Stomach (tissue), 4 donors: ENCODE results near the gene GRAMD1B.

ENCODE experiments used
- EP300 ChIP-seq: sonication (generic); formaldehyde crosslinking; IDR thresholded peaks from one replicate; pipeline ENCODE4 v1.6.1; 2017; ENCODE audit warnings: antibody characterized with exemption
- POLR2A ChIP-seq, 4 donors: fragments of 450-650 bp; IDR thresholded peaks; one replicate each; pipeline ENCODE4 v1.6.1; 2016; ENCODE audit warnings: antibody characterized with exemption in 4 of 4, control low read depth in 2 of 4, mild to moderate bottlenecking in 1 of 4, moderate library complexity in 1 of 4
- TF ChIP-seq, protein P1 (sequence below), 7 experiments: fragments of 450-650 bp in 4 of 7; fragments of 200-600 bp in 3 of 7; sonication (generic) in 3 of 7; IDR thresholded peaks; one replicate each; pipeline ENCODE4 v1.5.1; 2016 to 2019; ENCODE audit warnings: antibody characterized with exemption in 7 of 7, control low read depth in 2 of 7, mild to moderate bottlenecking in 1 of 7

DNA sequence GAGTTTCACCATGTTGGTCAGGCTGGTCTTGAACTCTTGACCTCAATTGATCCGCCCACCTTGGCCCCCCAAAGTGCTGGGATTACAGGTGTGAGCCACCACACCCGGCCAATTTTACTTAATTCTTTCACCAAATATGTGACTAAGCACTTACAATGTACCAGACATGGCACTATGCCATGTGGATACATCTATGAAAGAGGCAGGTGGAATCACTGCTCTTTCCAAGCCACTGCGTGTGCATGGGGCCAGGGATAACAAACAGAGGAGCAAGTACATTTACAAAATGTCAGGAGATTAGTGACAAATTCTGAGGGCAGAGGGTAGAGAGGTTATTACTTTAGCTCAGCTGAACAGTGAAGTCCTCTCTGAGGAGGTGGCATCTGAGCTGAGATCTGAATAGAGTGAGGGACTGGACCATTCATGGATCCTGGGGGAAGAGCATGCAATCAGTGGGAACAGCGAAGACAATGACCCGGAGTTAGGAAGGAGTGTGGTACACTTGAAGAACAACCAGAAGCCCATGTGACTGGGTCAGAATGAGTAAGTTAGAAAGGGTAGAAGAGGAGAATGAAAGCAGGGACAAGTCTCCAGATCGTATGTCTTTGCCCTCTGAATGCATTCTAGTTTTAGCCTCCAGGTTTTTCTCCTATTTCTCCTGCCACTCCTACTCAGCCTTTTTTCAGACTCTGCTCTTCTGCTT, 38.3 kb upstream of the GRAMD1B start:
- TF ChIP-seq POLR2A (IDR thresholded peaks at IDR 0.05) (no peak), EP300 (no peak)
- TF ChIP-seq, protein P1, sequence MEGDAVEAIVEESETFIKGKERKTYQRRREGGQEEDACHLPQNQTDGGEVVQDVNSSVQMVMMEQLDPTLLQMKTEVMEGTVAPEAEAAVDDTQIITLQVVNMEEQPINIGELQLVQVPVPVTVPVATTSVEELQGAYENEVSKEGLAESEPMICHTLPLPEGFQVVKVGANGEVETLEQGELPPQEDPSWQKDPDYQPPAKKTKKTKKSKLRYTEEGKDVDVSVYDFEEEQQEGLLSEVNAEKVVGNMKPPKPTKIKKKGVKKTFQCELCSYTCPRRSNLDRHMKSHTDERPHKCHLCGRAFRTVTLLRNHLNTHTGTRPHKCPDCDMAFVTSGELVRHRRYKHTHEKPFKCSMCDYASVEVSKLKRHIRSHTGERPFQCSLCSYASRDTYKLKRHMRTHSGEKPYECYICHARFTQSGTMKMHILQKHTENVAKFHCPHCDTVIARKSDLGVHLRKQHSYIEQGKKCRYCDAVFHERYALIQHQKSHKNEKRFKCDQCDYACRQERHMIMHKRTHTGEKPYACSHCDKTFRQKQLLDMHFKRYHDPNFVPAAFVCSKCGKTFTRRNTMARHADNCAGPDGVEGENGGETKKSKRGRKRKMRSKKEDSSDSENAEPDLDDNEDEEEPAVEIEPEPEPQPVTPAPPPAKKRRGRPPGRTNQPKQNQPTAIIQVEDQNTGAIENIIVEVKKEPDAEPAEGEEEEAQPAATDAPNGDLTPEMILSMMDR (IDR thresholded peaks at IDR 0.05), result no peak
